ENCODE measurements around the gene SDK1.

GRCh38 chr7:3861941-3862340 lies 560.9 kb downstream of the SDK1 start:
- TF ChIP-seq CTCF (IDR thresholded peaks at IDR 0.05 in 4 of 5, conservative IDR thresholded peaks at IDR 0.05 in 1 of 5) (no peak), POLR2A (IDR thresholded peaks at IDR 0.05) (no peak)
